Endothelial cell of umbilical vein (primary cell): ENCODE data around the gene MYLK2. TPM values are rescaled to one million over a fixed set of nuclear protein-coding genes. Genes with fewer than 3 reads are reported as not detected.
A peak's percentile ranks its signal among the peaks of the same experiment; 100 is the strongest.

ENCODE experiments used
- BruUV-seq: library from RNA; stranded (reverse); fragments of 400-500 nt; replicated peaks from 2 replicates; lab custom pipeline; 2021; lab: Mats Ljungman, UMichigan
- CTCF ChIA-PET: fragments of 300-600, 350-600 bp; sonication (Branson Sonifier 250); formaldehyde crosslinking; loops from one replicate; lab custom pipeline; 2021; ENCODE audit warnings: antibody characterized with exemption, inconsistent platforms; lab: Charles Lee
- POLR2A ChIA-PET: fragments of 300-600, 350-600 bp; sonication (Branson Sonifier 250); formaldehyde crosslinking; loops from one replicate; lab custom pipeline; 2021; ENCODE audit warnings: antibody characterized with exemption, inconsistent platforms; lab: Charles Lee
- DNase-seq: peaks from one replicate; pipeline ENCODE4 v3.0.0-alpha.2; 2011; ENCODE audit warnings: low read depth, low spot score
- FAIRE-seq: peaks from 2 replicates; lab custom pipeline; 2011; peaks lifted over from hg19 to GRCh38; lab: Jason Lieb, UNC
- H2AFZ ChIP-seq: 2 replicates; pipeline ENCODE4 v1.6.0; 2012; ENCODE audit warnings: low read depth, low read length, control low read depth, inconsistent platforms
- H3K27ac ChIP-seq: 2 replicates; pipeline ENCODE4 v1.5.1; 2011; ENCODE audit warnings: low read depth, mild to moderate bottlenecking, control low read depth, low read length, moderate library complexity; ENCODE audit not compliant: insufficient read depth
- H3K27me3 ChIP-seq, 2 experiments: 2 replicates each; pipeline versions ENCODE4 v1.6.0 to v1.6.1; 2011; ENCODE audit warnings: low read length in 2 of 2, mixed read lengths in 1 of 2; ENCODE audit not compliant: control insufficient read depth in 2 of 2, insufficient read depth in 2 of 2
- H3K36me3 ChIP-seq, 2 experiments: 2 replicates in 1 of 2; 3 replicates in 1 of 2; pipeline ENCODE4 v1.5.1; 2011; ENCODE audit warnings: low read length in 2 of 2, mild to moderate bottlenecking in 1 of 2, moderate library complexity in 1 of 2; ENCODE audit not compliant: control insufficient read depth in 2 of 2, insufficient read depth in 2 of 2; ENCODE audit errors: extremely low read depth in 1 of 2
- H3K4me1 ChIP-seq: 3 replicates; pipeline ENCODE4 v1.5.1; 2011; ENCODE audit warnings: mild to moderate bottlenecking, low read length; ENCODE audit not compliant: control insufficient read depth, insufficient read depth; ENCODE audit errors: extremely low read depth
- H3K4me2 ChIP-seq: 2 replicates; pipeline ENCODE4 v1.6.1; 2011; ENCODE audit warnings: low read length, control low read depth, mixed read lengths; ENCODE audit not compliant: insufficient read depth
- H3K4me3 ChIP-seq, 3 experiments: fragments of 200-600 bp in 1 of 3; sonication (generic), shearing (Covaris generic) in 1 of 3; replicated peaks in 1 of 3; 2 replicates each; pipeline ENCODE4 v1.5.1; 2011 to 2016; ENCODE audit warnings: control low read depth in 3 of 3, low read length in 3 of 3, mild to moderate bottlenecking in 2 of 3, inconsistent platforms in 1 of 3, low read depth in 1 of 3, moderate library complexity in 1 of 3; ENCODE audit not compliant: insufficient read depth in 1 of 3
- H3K79me2 ChIP-seq: 2 replicates; pipeline ENCODE4 v1.6.0; 2012; ENCODE audit warnings: low read length, inconsistent platforms; ENCODE audit not compliant: control insufficient read depth, insufficient read depth
- H3K9ac ChIP-seq: replicated peaks from 2 replicates; pipeline ENCODE3; 2011; ENCODE audit warnings: low read length, control low read depth; ENCODE audit not compliant: insufficient read depth; ENCODE audit errors: extremely low read depth
- H3K9me1 ChIP-seq: replicated peaks from 3 replicates; pipeline ENCODE4 v1.6.0; 2011; ENCODE audit warnings: mild to moderate bottlenecking, low read length; ENCODE audit not compliant: control insufficient read depth, insufficient read depth; ENCODE audit errors: extremely low read depth
- H3K9me3 ChIP-seq: replicated peaks from 2 replicates; pipeline ENCODE4 v1.5.1; 2012; ENCODE audit warnings: low read length, inconsistent platforms; ENCODE audit not compliant: control insufficient read depth, insufficient read depth
- H4K20me1 ChIP-seq: replicated peaks from 2 replicates; pipeline ENCODE3; 2011; ENCODE audit warnings: mild to moderate bottlenecking, low read length; ENCODE audit not compliant: control insufficient read depth, insufficient read depth; ENCODE audit errors: extremely low read depth
- CTCF ChIP-seq, 2 donors: IDR thresholded peaks; 1 replicate in 1 of 2; 2 replicates in 1 of 2; pipeline ENCODE4 v1.5.1; 2011; ENCODE audit warnings: low read length in 2 of 2, mild to moderate bottlenecking in 2 of 2, moderate library complexity in 2 of 2, control low read depth in 1 of 2, inconsistent platforms in 1 of 2, low read depth in 1 of 2; ENCODE audit not compliant: insufficient read depth in 1 of 2; ENCODE audit errors: extremely low read depth in 1 of 2
- EZH2 ChIP-seq: IDR thresholded peaks from 2 replicates; pipeline ENCODE4 v1.6.1; 2012; ENCODE audit warnings: borderline replicate concordance, low read depth, mild to moderate bottlenecking, moderate library complexity, low read length, inconsistent platforms; ENCODE audit not compliant: severe bottlenecking
- FOS ChIP-seq: IDR thresholded peaks from 2 replicates; pipeline ENCODE4 v1.6.1; 2011; ENCODE audit warnings: mild to moderate bottlenecking, low read length, moderate library complexity, borderline replicate concordance; ENCODE audit not compliant: insufficient read depth
- GATA2 ChIP-seq: IDR thresholded peaks from 2 replicates; pipeline ENCODE4 v1.7.0; 2011; ENCODE audit warnings: low read depth, mild to moderate bottlenecking, moderate library complexity, mixed read lengths, low read length; ENCODE audit not compliant: insufficient read length, insufficient read depth
- JUN ChIP-seq: IDR thresholded peaks from 2 replicates; pipeline ENCODE4 v1.6.1; 2011; ENCODE audit warnings: borderline replicate concordance, low read depth; ENCODE audit not compliant: insufficient read length, insufficient read depth
- MAX ChIP-seq: IDR thresholded peaks from 2 replicates; pipeline ENCODE4 v1.6.1; 2011; ENCODE audit not compliant: insufficient read depth, insufficient read length
- MYC ChIP-seq: IDR thresholded peaks from one replicate; pipeline ENCODE4 v1.6.1; 2011; ENCODE audit warnings: mild to moderate bottlenecking, low read depth, low read length
- POLR2A ChIP-seq: IDR thresholded peaks from 2 replicates; pipeline ENCODE4 v1.6.1; 2012; ENCODE audit warnings: low read depth, mild to moderate bottlenecking, control low read depth, low read length
- POLR2AphosphoS5 ChIP-seq: IDR thresholded peaks from 2 replicates; pipeline ENCODE4 v1.6.1; 2012; ENCODE audit warnings: low read depth, mild to moderate bottlenecking, control low read depth, low read length, moderate library complexity; ENCODE audit not compliant: insufficient read depth
- dilution Hi-C: fragments of 300-500 bp; cut with MboI; formaldehyde crosslinking; loops from one replicate; pipeline ENCODE4 v1.15.0; 2019; ENCODE audit warnings: low sequenced_read_pairs; ENCODE audit not compliant: extremely low pct_ligation_motif_present
- intact Hi-C: fragments of 100-400 bp; cut with micrococcal nuclease; formaldehyde crosslinking; loops from one replicate; pipeline ENCODE4 v1.10.0; 2022
- polyA plus RNA-seq, 4 experiments: library from polyadenylated mRNA; depleted of rRNA in 3 of 4; stranded (reverse) in 3 of 4; unstranded in 1 of 4; fragments of >200 nt; gene quantifications; 2 replicates each; pipeline versions ENCODE4 v1.2.1 to v1.2.3, GENCODE V29; 2011 to 2012; ENCODE audit warnings: missing spikeins in 1 of 4
- total RNA-seq: library from RNA; stranded (reverse); gene quantifications from 2 replicates; pipeline ENCODE4 v1.2.3, GENCODE V29; 2021

MYLK2 gene
- total and polyA plus RNA-seq, 2 donors (not counting 3 experiments of a cell fraction or from before 2014, with no cell fraction given): 2.6 to 2.7 TPM

- FAIRE-seq (no peak), DNase-seq (no peak)
- Histone ChIP-seq H3K36me3 (no peaks in the 10 kb centered on the region), H2AFZ (no peak overlapping the region), H3K27me3 (no peaks in the 10 kb centered on the region), H3K79me2 (no peaks in the 10 kb centered on the region), H3K4me2 (no peak overlapping the region), H3K27ac (peak overlapping the region; percentile 79), H3K9me3 (no peaks in the 10 kb centered on the region), H3K4me3 (no peak overlapping the region), H4K20me1 (no peaks in the 10 kb centered on the region), H3K9ac (peak overlapping the region; percentile 18), H3K9me1 (no peaks in the 10 kb centered on the region), H3K4me1 (peaks cover 26% of the 10 kb centered on the region)
- POLR2A ChIA-PET: no interaction called here
- BruUV-seq: no TSS peak
- no peak for TF ChIP-seq MAX
- intact Hi-C loops: no loop called here
- dilution Hi-C loops: no loop called here
- CTCF ChIA-PET: interaction anchor here (0.8 to 25.3 kb wide), 6 partner anchors 11 to 828 kb away, joined by 3 to 619 read pairs (median 54); partner anchors contain the start of gene FOXS1
These were observed 5.6 kb downstream of the MYLK2 start for GRCh38 chr20:31824554-31825313.

- POLR2A ChIA-PET: no interaction called here
These were observed 6.9 kb downstream of the MYLK2 start for GRCh38 chr20:31826074-31826473.

More at GRCh38 chr20:31826074-31826473, 6.9 kb downstream of the MYLK2 start:
- no peaks in the 10 kb centered on the region for H3K79me2 ChIP-seq
- no TSS peak for BruUV-seq
- no peak overlapping the region for H3K4me2 ChIP-seq
- FAIRE-seq (no peak), DNase-seq (no peak)
- H3K27me3 ChIP-seq: no peaks in the 10 kb centered on the region
- H3K9me3 ChIP-seq: no peaks in the 10 kb centered on the region
- dilution Hi-C loops (no loop called here), intact Hi-C loops (no loop called here)
- H3K27ac ChIP-seq: no peak overlapping the region
- CTCF ChIA-PET: interaction anchor here (25.3 kb wide), 1 partner anchor 24 kb away, joined by 619 read pairs; the partner anchor contains the start of gene FOXS1
- H3K4me1 ChIP-seq: peaks cover 30% of the 10 kb centered on the region
- H4K20me1 ChIP-seq: no peaks in the 10 kb centered on the region
- H3K9ac ChIP-seq: no peak overlapping the region
- H2AFZ ChIP-seq: no peak overlapping the region
- no peak overlapping the region for H3K4me3 ChIP-seq
- no peaks in the 10 kb centered on the region for H3K36me3 ChIP-seq
- H3K9me1 ChIP-seq: no peaks in the 10 kb centered on the region
- TF ChIP-seq JUN (no peak), CTCF (IDR thresholded peaks at IDR 0.05; ENCODE audit: extremely low read depth in 1 of 2, insufficient read depth in 1 of 2, low read depth in 1 of 2, low read length in 2 of 2) (no peak), GATA2 (no peak), FOS (no peak), POLR2AphosphoS5 (no peak), EZH2 (no peak), MYC (no peak), MAX (no peak), POLR2A (no peak)
